RWPE1 (cell line): ENCODE results near the gene PANK3.

Experiments
- CTCF ChIA-PET: fragments of 350-600 bp; sonication (Branson Sonifier 250); formaldehyde crosslinking; extraction: SDS; loops from one replicate; lab custom pipeline; 2021; lab: Yijun Ruan, JAX
- POLR2A ChIA-PET: fragments of 400-600 bp; formaldehyde crosslinking; extraction: SDS; loops from one replicate; lab custom pipeline; 2020; ENCODE audit warnings: antibody characterized with exemption; ENCODE audit not compliant: low non-redundant PET; lab: Yijun Ruan, JAX
- DNase-seq: peaks from one replicate; pipeline ENCODE4 v3.0.0; 2012; ENCODE audit warnings: low spot score
- H3K27ac ChIP-seq: fragments of 450-650 bp; 2 replicates; pipeline ENCODE4 v1.5.1; 2017
- TF ChIP-seq, protein P1 (sequence below): fragments of 450-650 bp; conservative IDR thresholded peaks from 2 replicates; pipeline ENCODE4 v1.5.1; 2017; ENCODE audit warnings: low read depth, mild to moderate bottlenecking

PANK3 gene

DNA sequence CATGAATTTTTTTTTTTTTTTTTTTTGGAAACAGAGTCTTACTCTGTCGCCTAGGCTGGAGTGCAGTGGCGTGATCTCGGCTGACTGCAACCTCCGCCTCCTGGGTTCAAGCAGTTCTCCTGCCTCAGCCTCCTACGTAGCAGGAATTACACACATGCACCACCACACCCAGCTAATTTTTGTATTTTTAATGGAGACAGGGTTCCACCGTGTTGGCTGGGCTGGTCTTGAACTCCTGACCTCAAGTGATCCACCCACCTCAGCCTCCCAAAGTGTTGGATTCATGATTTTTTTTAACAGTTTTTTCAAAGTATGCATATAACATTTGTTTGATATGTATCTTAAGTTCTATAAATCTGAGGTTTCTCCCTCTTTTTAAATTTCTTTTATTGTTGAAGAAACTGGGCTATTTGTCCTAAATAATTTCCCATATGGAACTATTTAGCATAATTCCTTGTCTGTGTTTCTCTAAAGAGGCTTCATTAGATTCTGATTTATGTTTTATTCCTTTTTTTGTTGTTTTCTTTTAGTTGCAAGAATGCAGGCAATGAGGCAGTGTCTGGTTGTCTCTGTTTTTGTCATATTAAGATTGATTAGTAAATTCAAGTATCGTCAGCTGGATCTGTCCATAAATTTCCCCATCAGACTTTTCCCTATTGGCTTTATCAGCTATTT, 76.5 kb downstream of the PANK3 start:
- TF ChIP-seq, protein P1, sequence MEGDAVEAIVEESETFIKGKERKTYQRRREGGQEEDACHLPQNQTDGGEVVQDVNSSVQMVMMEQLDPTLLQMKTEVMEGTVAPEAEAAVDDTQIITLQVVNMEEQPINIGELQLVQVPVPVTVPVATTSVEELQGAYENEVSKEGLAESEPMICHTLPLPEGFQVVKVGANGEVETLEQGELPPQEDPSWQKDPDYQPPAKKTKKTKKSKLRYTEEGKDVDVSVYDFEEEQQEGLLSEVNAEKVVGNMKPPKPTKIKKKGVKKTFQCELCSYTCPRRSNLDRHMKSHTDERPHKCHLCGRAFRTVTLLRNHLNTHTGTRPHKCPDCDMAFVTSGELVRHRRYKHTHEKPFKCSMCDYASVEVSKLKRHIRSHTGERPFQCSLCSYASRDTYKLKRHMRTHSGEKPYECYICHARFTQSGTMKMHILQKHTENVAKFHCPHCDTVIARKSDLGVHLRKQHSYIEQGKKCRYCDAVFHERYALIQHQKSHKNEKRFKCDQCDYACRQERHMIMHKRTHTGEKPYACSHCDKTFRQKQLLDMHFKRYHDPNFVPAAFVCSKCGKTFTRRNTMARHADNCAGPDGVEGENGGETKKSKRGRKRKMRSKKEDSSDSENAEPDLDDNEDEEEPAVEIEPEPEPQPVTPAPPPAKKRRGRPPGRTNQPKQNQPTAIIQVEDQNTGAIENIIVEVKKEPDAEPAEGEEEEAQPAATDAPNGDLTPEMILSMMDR = no peak
- H3K27ac ChIP-seq = no peak overlapping the region
- ChIA-PET CTCF (no interaction called here), POLR2A (no interaction called here)
- no peak for DNase-seq
